Measurements from ENCODE around the gene MUC22.
"Not testable (repeated sequence)": the region's sequence is repeated elsewhere in the genome, so short reads cannot be mapped to it uniquely, and the experiment has no call there.

The MUC22 gene

DNA sequence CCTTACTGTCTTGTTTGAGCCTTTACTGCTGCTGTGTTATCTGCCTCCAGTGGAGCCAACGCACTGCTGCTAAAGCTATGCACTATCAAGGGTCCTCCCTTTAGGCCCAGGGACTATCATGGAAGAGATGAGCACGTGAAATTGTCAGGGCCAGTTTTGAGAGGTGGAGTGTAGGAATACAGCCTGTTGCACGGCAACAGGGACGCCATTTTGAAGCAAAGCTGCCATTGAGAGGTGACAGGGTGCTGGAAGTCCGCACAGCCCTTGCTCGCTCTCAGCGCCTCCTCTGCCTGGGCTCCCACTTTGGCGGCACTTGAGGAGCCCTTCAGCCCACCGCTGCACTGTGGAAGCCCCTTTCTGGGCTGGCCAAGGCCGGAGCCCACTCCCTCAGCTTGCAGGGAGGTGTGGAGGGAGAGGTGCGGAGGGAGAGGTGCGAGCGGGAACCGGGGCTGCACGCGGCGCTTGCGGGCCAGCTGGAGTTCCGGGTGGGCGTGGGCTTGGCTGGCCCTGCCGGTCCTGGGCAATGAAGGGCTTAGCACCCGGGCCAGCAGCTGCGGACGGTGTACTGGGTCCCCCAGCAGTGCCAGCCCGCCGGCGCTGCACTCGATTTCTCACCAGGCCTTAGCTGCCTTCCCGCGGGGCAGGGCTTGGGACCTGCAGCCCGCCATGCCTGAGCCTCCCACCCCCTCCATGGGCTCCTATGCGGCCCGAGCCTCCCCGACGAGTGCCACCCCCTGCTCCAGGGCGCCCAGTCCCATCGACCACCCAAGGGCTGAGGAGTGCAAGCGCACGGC lies 10.0 kb upstream of the MUC22 start:
- DNase-seq = not testable (repeated sequence)

DNA sequence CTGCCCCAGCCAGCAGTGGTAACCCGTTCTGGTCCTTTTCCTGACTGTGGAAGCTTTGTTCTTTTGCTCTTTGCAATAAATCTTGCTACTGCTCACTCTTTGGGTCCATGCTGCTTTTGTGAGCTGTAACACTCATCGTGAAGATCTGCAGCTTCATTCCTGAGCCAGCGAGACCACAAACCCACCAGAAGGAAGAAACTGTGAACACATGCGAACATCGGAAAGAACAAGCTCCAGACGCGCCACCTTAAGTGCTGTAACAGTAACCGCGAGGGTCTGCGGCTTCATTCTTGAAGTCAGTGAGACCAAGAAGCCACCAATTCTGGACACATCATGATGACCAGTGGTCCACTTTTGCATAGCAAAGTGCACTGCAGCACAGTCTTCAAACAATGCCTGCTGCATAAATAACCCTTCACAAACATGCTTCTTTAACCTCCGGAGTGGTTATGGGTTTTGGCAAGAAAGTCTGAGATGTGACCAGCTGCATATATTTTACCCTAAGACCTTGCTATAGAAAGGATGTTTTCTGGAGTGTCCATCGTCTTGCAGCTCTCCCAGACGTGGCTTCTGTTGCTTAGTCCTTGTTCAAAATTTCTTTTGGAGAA lies 8.9 kb upstream of the MUC22 start:
- no peak for DNase-seq

DNA sequence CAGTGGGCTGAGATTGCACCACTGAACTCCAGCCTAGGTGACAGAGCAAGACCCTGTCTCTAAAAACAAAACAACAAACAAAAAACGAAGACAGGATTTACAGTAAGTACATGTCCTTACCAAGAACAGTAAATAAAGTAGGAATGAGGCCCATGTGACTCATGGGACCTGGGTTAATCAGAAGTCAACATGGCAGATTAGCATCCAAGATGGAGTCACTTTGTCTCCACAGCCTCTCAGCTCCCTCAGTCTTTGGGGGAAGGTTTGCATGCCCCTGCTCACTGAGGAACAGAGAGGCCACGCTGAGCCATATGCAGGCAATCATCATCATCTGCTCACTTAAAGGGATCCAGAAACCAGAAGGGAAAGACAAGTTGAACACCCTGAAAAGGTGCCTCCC lies 7.8 kb upstream of the MUC22 start:
- no peak for DNase-seq

DNA sequence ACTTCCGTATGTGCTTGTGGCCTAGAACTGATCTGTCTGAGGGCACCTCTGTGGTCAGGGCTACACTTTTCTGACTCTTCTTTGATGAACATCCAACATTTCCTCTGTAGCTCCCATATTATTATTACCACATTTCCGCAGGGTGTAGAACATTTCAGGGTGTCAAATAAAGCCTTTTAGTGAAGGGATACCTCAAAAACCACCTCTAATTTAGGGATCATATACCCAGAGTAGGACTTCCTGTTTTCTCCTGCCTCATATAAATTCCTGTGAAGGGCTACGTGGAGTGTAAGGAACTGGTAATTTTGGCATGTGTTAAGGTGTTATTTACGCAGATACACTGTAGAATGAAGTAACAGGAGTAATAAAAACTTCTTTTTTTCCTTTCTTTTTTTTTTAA lies 5.5 kb upstream of the MUC22 start:
- no peak for DNase-seq

- DNase-seq = no peak
Measured at GRCh38 chr6:31005249-31006020, 4.8 kb upstream of the MUC22 start.

GRCh38 chr6:31007694-31008093 lies 2.6 kb upstream of the MUC22 start:
- no peak for DNase-seq

DNA sequence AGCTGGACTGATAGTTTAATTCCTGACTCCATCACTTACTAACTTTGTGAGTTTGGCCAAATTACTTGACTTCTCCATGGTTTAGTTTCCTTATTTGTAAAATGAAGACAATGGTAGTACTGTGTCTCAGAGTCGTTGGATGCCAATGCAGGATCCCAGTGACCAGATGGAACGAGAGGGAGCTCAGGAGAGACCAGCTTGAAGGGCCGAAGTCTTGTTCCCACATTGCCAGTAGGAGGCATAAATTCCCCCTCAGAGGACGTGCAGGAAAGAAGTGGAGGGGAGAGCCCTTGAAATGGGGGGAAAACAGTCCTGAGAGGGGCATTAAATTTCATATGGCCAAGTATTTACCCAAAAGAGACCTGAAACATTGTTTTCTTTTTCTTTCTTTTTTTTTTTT lies 2.1 kb upstream of the MUC22 start:
- no peak for DNase-seq

DNA sequence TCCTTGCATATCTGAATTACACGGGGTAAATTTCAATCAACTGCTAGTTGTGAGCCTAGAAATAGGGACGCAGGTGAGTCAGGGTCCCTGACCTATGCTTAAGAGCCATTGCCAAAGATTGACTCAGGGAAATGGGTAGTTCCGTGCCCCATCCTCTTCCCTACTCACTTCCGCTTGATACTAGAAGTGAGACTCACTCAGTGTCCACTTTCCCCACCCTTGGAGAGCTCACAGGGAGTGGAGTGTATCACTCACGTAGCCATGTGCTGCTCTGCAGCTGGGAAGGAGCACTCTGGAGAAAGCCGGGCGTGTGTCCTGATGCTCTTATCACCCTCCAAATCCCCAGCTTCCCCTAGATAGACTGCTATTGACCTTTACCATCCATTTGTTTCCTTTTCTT lies 543 bp upstream of the MUC22 start:
- DNase-seq = no peak

DNA sequence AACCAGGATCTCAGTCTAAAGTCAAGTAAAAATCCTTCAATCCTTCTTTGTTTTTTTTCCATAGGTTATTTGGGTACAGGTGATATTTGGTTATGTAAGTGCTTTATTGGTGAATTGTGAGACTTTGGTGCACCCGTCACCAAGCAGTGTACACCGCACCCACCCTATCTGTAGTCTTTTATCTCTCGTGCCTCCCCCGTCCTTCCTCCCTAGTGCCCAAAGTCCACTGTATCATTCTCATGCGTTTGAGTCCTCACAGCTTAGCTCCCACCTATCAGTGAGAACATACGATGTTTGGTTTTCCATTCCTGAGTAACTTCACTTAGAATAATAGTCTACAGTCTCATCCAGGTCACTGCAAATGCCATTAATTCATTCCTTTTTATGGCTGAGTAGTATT lies 879 bp downstream of the MUC22 start:
- DNase-seq = no peak

- DNase-seq = no peak
Measured at GRCh38 chr6:31016659-31017299, 6.5 kb downstream of the MUC22 start.

GRCh38 chr6:31017436-31017835 lies 7.2 kb downstream of the MUC22 start:
- not testable (repeated sequence) for DNase-seq

DNA sequence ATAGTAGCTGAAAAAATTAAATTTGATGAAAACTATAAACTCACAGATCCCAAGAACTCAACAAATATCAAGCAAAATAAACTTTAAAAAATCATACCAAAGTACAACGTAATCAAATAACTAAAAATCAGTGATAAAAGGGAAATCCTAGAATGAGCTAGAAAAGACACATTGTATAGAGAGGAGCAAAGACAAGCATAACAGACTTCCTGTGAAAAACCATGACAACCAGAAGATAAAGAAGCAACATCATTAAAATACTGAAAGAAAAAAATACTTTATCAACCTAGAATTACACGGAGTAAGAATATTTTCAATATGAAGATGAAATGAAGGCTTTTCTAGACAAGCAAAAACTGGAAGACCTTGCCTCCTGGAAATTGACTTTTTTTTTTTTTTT lies 9.8 kb downstream of the MUC22 start:
- no peak for DNase-seq

DNA sequence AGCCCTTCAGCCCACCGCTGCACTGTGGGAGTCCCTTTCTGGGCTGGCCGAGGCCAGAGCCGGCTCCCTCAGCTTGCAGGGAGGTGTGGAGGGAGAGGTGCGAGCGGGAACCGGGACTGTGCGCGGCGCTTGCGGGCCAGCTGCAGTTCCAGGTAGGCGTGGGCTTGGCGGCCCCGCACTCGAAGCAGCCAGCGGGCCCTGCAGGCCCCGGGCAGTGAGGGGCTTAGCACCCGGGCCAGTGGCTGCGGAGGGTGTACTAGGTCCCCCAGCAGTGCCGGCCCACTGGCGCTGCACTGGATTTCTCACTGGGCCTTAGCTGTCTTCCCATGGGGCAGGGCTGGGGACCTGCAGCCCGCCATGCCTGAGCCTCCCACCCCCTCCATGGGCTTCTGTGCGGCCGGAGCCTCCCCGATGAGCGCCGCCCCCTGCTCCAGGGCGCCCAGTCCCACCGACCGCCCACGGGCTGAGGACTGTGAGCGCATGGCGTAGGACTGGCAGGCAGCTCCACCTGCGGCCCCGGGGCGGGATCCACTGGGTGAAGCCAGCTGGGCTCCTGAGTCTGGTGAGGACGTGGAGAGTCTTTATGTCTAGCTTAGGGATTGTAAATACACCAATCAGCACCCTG lies 10.5 kb downstream of the MUC22 start:
- DNase-seq = not testable (repeated sequence)

DNA sequence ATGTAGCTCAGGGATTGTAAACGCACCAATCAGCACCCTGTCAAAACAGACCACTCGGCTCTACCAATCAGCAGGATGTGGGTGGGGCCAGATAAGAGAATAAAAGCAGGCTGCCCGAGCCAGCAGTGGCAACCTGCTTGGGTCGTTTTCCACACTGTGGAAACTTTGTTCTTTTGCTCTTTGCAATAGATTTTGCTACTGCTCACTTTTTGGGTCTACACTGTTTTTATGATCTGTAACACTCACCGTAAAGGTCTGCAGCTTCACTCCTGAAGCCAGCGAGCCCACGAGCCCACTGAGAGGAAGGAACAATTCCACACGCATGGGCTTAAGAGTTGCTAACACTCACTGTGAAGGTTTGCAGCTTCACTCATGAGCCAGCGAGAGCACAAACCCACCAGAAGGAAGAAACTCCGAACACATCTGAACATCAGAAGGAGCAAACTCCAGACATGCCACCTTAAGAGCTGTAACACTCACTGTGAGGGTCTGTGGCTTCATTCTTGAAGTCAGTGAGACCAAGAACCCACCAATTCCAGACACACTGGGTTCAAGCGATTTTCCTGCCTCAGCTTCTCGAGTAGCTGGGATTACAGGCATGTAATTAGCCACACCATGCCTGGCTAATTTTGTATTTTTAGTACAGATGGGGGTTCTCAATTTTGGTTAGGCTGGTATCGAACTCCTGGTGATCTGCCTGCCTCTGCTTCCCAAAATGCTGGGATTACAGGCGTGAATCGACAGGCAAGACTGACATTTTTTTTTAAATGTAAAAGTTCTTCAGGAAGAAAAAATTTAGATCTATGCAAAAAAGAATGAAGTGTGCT lies 11.6 kb downstream of the MUC22 start:
- not testable (repeated sequence) for DNase-seq

DNA sequence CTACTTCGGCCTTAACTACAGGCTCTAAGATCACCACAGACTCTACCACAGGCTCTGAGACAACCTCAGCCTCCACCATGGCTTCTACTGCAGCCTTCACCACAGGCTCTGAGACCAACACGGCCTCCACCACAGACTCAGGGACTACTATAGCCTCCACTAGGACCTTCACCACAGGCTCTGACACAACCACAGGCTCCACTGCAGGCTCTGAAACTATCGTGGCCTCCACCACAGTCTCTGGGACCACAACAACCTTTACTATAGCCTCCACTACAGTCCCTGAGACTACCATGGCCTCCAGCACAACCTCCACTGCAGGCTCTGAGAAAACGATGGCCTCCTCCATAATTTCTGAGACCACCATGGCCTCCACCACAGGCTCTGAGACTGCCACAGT lies 15.3 kb downstream of the MUC22 start:
- no peak for DNase-seq

DNA sequence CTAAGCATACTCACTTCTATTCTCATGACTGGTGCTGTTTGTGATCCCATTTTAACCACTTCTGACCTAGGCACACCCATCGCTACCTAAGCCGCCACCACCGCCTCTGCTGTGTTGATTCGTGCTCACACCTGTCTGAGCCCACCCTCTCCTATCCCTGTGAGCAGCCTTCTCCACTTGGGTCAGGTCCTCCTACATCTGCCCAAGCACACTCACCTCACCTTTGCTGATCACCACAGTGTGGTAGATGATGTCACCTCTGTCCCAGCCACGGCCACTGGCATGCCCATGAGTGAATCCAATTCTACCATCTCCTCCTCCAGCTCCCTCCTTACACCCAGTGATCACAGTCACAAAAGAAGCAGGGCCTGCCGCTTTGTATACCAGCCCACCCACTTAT lies 20.8 kb downstream of the MUC22 start:
- no peak for DNase-seq

DNA sequence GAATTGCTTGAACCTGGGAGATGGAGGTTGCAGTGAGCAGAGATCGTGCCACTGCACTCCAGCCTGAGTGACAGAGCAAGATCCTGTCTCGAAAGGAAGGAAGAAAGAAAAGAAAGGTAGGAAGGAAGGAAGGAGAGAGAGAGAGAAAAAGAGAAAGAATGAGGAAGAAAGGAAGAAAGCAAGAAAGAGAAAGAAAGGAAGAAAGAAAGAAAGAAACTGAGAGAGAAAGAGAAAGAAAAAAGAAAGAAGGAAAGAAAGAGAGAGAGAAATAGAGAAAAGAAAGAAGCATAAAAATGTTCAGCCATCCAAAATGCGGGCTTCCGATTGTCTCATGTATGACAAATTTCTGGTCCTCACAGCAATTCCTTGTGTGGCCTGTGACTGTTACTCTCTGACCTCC lies 22.8 kb downstream of the MUC22 start:
- no peak for DNase-seq

GRCh38 chr6:31035862-31036497 lies 25.7 kb downstream of the MUC22 start:
- no peak for DNase-seq

DNA sequence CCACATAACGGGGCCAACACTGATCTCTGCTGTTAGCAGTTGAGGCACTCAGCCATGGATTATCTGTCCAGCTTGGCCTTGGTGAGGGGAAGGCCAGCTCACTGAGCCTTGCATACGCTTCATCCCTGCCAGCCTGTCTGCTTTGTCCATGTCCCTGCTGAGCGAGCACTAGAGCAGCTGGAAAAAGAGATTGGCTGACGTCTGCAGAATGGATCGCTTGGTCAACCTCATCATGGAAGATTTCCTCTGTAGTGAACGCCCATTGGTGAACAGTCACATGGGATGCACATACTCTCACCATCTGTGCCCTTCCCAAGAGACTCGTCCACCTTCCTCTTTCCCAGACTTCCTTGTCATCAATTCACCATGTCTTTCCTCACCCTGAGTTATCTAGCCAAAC lies 26.9 kb downstream of the MUC22 start:
- DNase-seq = no peak

DNA sequence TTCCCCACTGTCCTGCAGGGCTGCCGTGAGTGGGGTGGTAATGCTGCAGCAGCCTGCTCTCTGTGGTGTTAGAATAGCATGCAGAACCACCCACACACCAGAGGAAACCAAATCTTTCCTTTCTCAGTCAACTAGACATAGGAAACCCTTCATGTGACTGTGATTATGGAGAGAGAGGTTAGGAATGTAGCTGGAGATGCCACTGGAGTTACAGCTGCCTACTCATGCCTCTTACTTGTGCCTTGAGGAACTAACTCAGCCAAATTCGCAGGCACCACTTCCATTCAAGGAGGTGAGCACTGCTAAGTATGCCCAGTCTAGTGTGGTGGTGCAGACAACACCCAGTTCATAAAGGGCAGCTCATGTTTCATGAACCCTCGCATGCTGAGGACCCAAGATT lies 27.4 kb downstream of the MUC22 start:
- DNase-seq = no peak

DNA sequence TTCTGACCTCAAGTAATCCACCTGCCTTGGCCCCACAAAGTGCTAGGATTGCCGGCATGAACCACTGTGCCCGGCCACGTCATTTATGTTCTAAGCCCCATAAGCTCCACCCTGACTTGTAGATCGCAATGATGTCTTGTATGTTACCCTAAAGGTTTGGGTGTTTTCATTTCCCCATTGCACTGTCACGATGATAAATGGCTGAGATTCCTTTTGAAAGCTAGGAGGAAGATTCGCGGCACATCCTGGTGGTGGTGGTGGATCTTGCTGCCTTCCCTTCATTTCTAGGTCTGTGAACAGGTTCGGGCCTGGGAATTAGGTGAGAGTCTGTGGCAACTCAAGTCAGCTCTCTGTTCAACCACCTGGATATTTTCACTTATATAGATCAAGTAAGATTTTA lies 28.3 kb downstream of the MUC22 start:
- DNase-seq = no peak

- DNase-seq = no peak
Measured at GRCh38 chr6:31040801-31041200, 30.5 kb downstream of the MUC22 start.
